Measurements from ENCODE around the gene PEDS1. TPM values are rescaled to one million over a fixed set of nuclear protein-coding genes. Genes with fewer than 3 reads are reported as not detected.

PEDS1 gene
- total and polyA plus RNA-seq, 4 donors, result 4.8 to 19.3 (median 8.6) TPM

- no peak for TF ChIP-seq TAF1 (conservative IDR thresholded peaks at IDR 0.05)
- no peak for TF ChIP-seq FOXA2 (IDR thresholded peaks at IDR 0.05)
- TF ChIP-seq REST (IDR thresholded peaks at IDR 0.05), result no peak
These were observed 37.7 kb downstream of the PEDS1 start (continued) for GRCh38 chr20:50115591-50116367.

- 55% methylated on average over 6 of the region's 6 CpGs for WGBS
- H3K27ac ChIP-seq (ENCODE audit: low read depth in 1 of 2, low read length in 2 of 2), result peak overlapping the region; percentile 62 to 81
- H3K36me3 ChIP-seq (ENCODE audit: control insufficient read depth in 4 of 4, insufficient read depth in 3 of 4, low read depth in 1 of 4, low read length in 3 of 4), result no peaks in the 10 kb centered on the region
- no peak for DNase-seq (ENCODE audit: low spot score)
- TF ChIP-seq YY1 (IDR thresholded peaks at IDR 0.05), result no peak
- no peak for TF ChIP-seq NR2F2 (IDR thresholded peaks at IDR 0.05)
- TF ChIP-seq FOXA2 (IDR thresholded peaks at IDR 0.05), result no peak
- no peak for TF ChIP-seq EGR1 (IDR thresholded peaks at IDR 0.05; ENCODE audit: low read depth in 2 of 2)
- TF ChIP-seq CTCF (IDR thresholded peaks at IDR 0.05; ENCODE audit: low read depth, low read length, missing input control), result no peak
- no peak for TF ChIP-seq MAX (IDR thresholded peaks at IDR 0.05)
- TF ChIP-seq REST (IDR thresholded peaks at IDR 0.05), result no peak
- TF ChIP-seq HNF4G (IDR thresholded peaks at IDR 0.05), result no peak
- TF ChIP-seq GABPA (IDR thresholded peaks at IDR 0.05 in 1 of 2, conservative IDR thresholded peaks at IDR 0.05 in 1 of 2), result no peak
- TF ChIP-seq TAF1 (conservative IDR thresholded peaks at IDR 0.05), result no peak
- TF ChIP-seq ZBTB33 (IDR thresholded peaks at IDR 0.05), result no peak
- no peak for TF ChIP-seq FOXA1 (IDR thresholded peaks at IDR 0.05)
- no peak for TF ChIP-seq ATF3 (IDR thresholded peaks at IDR 0.05)
- TF ChIP-seq RXRA (IDR thresholded peaks at IDR 0.05), result no peak
- no peak for TF ChIP-seq HNF4A (conservative IDR thresholded peaks at IDR 0.05)
- TF ChIP-seq SP1 (IDR thresholded peaks at IDR 0.05), result no peak
- TF ChIP-seq RAD21 (IDR thresholded peaks at IDR 0.05), result no peak
- no peak for TF ChIP-seq JUND (IDR thresholded peaks at IDR 0.05)
- peaks cover 9 to 51% (median 43%) of the 10 kb centered on the region in 4 donors for H3K4me1 ChIP-seq (ENCODE audit: control insufficient read depth in 4 of 4, insufficient read depth in 4 of 4, low read length in 3 of 4)
- peak overlapping the region; percentile 61 to 88 (median 68) for H3K4me3 ChIP-seq (ENCODE audit: low read depth in 1 of 3, low read length in 3 of 3)
- H3K9ac ChIP-seq (ENCODE audit: low read depth in 1 of 2, low read length in 2 of 2), result peak overlapping the region; percentile 58 to 98
- H3K9me3 ChIP-seq (ENCODE audit: control insufficient read depth in 4 of 4, low read length in 3 of 4), result no peaks in the 10 kb centered on the region
- no peaks in the 10 kb centered on the region for H3K27me3 ChIP-seq (ENCODE audit: control insufficient read depth in 4 of 4, insufficient read depth in 4 of 4, low read length in 3 of 4)
These were observed 38.4 kb downstream of the PEDS1 start for GRCh38 chr20:50115041-50115512.
